Activated CD4-positive, alpha-beta T cell treated with anti-CD3 and anti-CD28 coated beads for 1 hour (primary cell): ENCODE data around the gene SOCS4.
"Not testable (repeated sequence)": the region's sequence is repeated elsewhere in the genome, so short reads cannot be mapped to it uniquely, and the experiment has no call there.

Source experiments
- DNase-seq: peaks from one replicate; pipeline ENCODE4 v3.0.0-alpha.2; 2020

The SOCS4 gene

GRCh38 chr14:55052269-55052930 is 25.4 kb downstream of the SOCS4 start:
- no peak for DNase-seq

- DNase-seq, result no peak
These were observed 26.0 kb downstream of the SOCS4 start for GRCh38 chr14:55053018-55053417.

- no peak for DNase-seq
These were observed 26.5 kb downstream of the SOCS4 start for GRCh38 chr14:55053500-55053899.

GRCh38 chr14:55054098-55054497 is 27.1 kb downstream of the SOCS4 start:
- no peak for DNase-seq

GRCh38 chr14:55057919-55058318 is 30.9 kb downstream of the SOCS4 start:
- DNase-seq, result no peak

GRCh38 chr14:55059333-55059732 is 32.3 kb downstream of the SOCS4 start:
- DNase-seq, result no peak

- no peak for DNase-seq
These were observed 35.7 kb downstream of the SOCS4 start for GRCh38 chr14:55062517-55063351.

GRCh38 chr14:55064896-55065295 is 37.9 kb downstream of the SOCS4 start:
- not testable (repeated sequence) for DNase-seq

GRCh38 chr14:55065411-55065810 is 38.4 kb downstream of the SOCS4 start:
- DNase-seq, result no peak

- DNase-seq, result no peak
These were observed 39.2 kb downstream of the SOCS4 start for GRCh38 chr14:55066223-55066622.

GRCh38 chr14:55070981-55071411 is 44.0 kb downstream of the SOCS4 start:
- DNase-seq, result no peak

GRCh38 chr14:55071870-55072640 is 45.0 kb downstream of the SOCS4 start:
- no peak for DNase-seq

- DNase-seq, result no peak
These were observed 46.8 kb downstream of the SOCS4 start for GRCh38 chr14:55073856-55074255.

- DNase-seq, result no peak
These were observed 47.6 kb downstream of the SOCS4 start for GRCh38 chr14:55074662-55075061.

GRCh38 chr14:55075628-55076175 is 48.7 kb downstream of the SOCS4 start:
- no peak for DNase-seq

GRCh38 chr14:55077170-55078151 is 50.4 kb downstream of the SOCS4 start:
- no peak for DNase-seq

- not testable (repeated sequence) for DNase-seq
These were observed 52.9 kb downstream of the SOCS4 start for GRCh38 chr14:55079961-55080360.

GRCh38 chr14:55084401-55085059 is 57.5 kb downstream of the SOCS4 start:
- DNase-seq, result no peak

- no peak for DNase-seq
These were observed 58.1 kb downstream of the SOCS4 start for GRCh38 chr14:55085060-55085660.

GRCh38 chr14:55086938-55087337 is 59.9 kb downstream of the SOCS4 start:
- no peak for DNase-seq

- DNase-seq, result no peak
These were observed 61.3 kb downstream of the SOCS4 start for GRCh38 chr14:55088356-55088755.
